Renal cortex interstitium (tissue), 11 donors: Measurements from ENCODE around the gene ARL6IP4. TPM values are rescaled to one million over a fixed set of nuclear protein-coding genes. Genes with fewer than 3 reads are reported as not detected.
A peak's percentile ranks its signal among the peaks of the same experiment; 100 is the strongest.

ENCODE experiments used
- DNase-seq, 11 donors: peaks; one replicate each; pipeline ENCODE4 v3.0.0-alpha.2; 2013; ENCODE audit warnings: low read depth in 9 of 11, low spot score in 4 of 11; ENCODE audit errors: extremely low read depth in 1 of 11
- polyA plus RNA-seq, 3 donors: library from polyadenylated mRNA; unstranded; fragments of 120-200 nt; gene quantifications; one replicate each; pipeline ENCODE4 v1.2.1, GENCODE V29; 2013; ENCODE audit not compliant: insufficient read length in 3 of 3

ARL6IP4 gene
- polyA plus RNA-seq, 3 donors: 161 to 222 (median 193) TPM

GRCh38 chr12:122947352-122947792, 33.1 kb upstream of the ARL6IP4 start:
- DNase-seq: peak in 1 of 11 donors; percentile 36

- DNase-seq: no peak
These were observed 31.9 kb upstream of the ARL6IP4 start for GRCh38 chr12:122948605-122949004.

GRCh38 chr12:122949405-122949804, 31.1 kb upstream of the ARL6IP4 start:
- DNase-seq: no peak

- no peak for DNase-seq
These were observed 30.4 kb upstream of the ARL6IP4 start for GRCh38 chr12:122949816-122950675.

- DNase-seq: no peak
These were observed 29.1 kb upstream of the ARL6IP4 start for GRCh38 chr12:122951406-122951805.

GRCh38 chr12:122951979-122952892, 28.2 kb upstream of the ARL6IP4 start:
- DNase-seq: peak in 2 of 11 donors; percentile 63 to 67

GRCh38 chr12:122955156-122955555, 25.3 kb upstream of the ARL6IP4 start:
- no peak for DNase-seq

- no peak for DNase-seq
These were observed 24.4 kb upstream of the ARL6IP4 start for GRCh38 chr12:122956035-122956434.

- no peak for DNase-seq
These were observed 22.1 kb upstream of the ARL6IP4 start for GRCh38 chr12:122958198-122958888.

GRCh38 chr12:122959566-122960192, 20.8 kb upstream of the ARL6IP4 start:
- DNase-seq: no peak

GRCh38 chr12:122960193-122960569, 20.3 kb upstream of the ARL6IP4 start:
- no peak for DNase-seq

- no peak for DNase-seq
These were observed 18.8 kb upstream of the ARL6IP4 start for GRCh38 chr12:122961531-122962329.

GRCh38 chr12:122963941-122964265, 16.6 kb upstream of the ARL6IP4 start:
- DNase-seq: no peak

- DNase-seq: no peak
These were observed 15.8 kb upstream of the ARL6IP4 start for GRCh38 chr12:122964439-122965257.

GRCh38 chr12:122965321-122965751, 15.1 kb upstream of the ARL6IP4 start:
- DNase-seq: no peak

GRCh38 chr12:122965851-122966742, 14.4 kb upstream of the ARL6IP4 start, which contains the start of gene ABCB9:
ABCB9 (minus strand) TSS chr12:122966463; CDS start chr12:122960235, 6,228 bp downstream.
- peak in 10 of 11 donors; percentile 69 to 89 (median 84) for DNase-seq
